GM19452 (cell line): ENCODE results near the gene GPN2.
"Not testable (repeated sequence)": the region's sequence is repeated elsewhere in the genome, so short reads cannot be mapped to it uniquely, and the experiment has no call there.

Experiments used
- ATAC-seq: cut with Tn5 transposase; IDR thresholded peaks from one replicate; pipeline ENCODE4 v1.9.1; 2021; ENCODE audit not compliant: unreplicated experiment

GPN2 gene

GRCh38 chr1:26907071-26907917, 17.2 kb upstream of the GPN2 start:
- ATAC-seq = no peak

- ATAC-seq = no peak
Measured at GRCh38 chr1:26900815-26901511, 10.9 kb upstream of the GPN2 start.

DNA sequence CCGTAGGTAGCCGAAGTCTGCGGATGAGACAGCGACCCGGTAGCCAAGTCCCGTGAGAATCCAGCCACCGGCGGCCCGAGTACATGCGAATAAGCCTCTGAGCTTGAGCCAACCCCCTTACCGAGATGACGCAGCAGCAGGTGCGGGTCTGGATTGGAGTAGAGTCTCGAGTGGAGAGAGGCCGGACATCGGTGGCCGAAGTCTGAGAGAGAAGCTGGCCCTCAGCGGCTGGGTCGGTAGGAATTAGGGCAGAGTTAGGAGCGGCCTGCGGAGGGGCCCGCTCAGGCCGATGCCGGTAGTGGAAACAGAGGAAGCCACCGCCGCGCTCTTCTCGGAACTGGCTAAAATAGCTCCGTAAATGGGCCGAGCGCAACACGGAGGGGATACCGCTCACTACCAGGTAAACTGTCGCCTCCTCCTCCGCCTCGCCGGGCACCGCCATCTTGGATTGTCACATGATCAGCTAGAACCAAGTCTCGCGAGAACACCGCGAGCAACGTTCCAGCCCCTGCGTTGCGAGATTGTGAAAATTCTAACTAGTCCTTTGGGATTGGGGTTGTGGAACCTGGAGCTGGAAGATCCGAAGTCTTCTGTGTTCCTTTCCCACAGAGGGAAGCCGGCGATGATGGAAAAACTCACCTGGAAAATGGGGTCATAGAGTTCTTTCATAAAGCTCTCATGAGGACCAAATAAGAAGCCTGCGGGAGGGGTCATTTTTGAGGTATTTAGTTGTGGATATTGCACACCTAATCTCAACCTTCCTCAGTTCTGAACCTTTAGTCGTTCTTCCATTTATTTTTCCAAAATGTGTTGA, 10.1 kb upstream of the GPN2 start, which contains the start of gene GPATCH3:
TSS of gene GPATCH3 (minus strand) at position 467 of the 814 bp plus-strand sequence. CDS start at position 442, 25 bp downstream.
- peak; percentile 79 for ATAC-seq

DNA sequence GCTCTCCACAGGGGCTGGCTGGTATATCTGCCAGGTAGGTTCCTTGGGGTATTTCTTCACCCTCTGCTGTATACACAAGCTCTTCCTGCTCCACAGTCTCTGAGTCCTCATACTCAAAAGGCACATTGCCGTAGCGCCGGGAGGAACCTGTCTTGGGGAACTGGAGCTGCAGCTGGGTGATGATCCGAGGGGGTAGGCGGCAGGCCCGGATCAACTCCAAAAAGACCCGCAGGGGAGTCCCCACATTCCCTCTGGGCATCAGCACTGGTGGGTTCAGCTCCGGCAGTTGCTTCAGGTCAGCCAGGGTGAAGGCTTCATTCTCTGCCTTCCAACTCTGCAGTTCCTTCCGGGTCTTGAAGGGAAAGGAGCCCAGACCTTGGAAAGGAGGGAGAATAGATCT, 7.3 kb upstream of the GPN2 start:
- ATAC-seq = no peak

GRCh38 chr1:26894263-26894662, 4.2 kb upstream of the GPN2 start:
- no peak for ATAC-seq

DNA sequence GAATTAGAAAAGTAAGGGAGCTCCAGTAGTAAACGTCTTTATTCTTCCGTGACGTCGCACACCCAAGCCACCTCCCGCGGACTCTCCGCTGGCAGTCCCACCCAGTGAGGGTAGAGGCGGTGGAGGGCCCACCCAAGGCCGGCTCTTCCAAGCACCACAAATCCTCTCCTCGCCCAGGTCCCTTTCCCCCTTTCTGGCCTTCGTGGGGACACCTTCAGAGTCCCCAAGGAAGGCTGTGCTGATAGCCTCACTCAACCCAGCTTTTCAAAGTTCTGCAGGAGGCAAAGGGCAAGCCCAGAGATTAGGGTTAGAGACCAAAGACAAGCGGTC, 349 bp upstream of the GPN2 start:
- no peak for ATAC-seq

DNA sequence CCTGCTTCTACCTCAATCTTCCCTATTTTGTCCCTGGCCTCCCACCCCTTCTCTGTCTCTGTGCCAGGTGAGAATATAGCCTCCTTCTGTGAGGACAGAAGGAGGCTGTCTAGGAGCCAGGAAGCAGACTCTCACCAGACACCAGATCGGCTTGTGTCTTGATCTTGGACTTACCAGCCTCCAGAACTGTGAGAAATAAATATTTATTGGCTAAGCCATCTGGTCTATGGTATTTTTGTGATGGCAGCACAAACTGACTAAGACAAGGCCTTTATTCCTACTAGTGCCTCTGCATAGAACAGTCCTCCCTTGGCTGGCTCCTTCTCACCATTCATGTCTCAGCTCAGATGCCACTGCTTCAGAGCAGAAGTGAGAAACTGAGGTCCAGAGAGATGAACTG, 1.9 kb downstream of the GPN2 start:
- ATAC-seq = no peak

- no peak for ATAC-seq
Measured at GRCh38 chr1:26887125-26887524, 3.0 kb downstream of the GPN2 start.

- no peak for ATAC-seq
Measured at GRCh38 chr1:26882696-26883463, 7.2 kb downstream of the GPN2 start.

GRCh38 chr1:26881611-26882010, 8.5 kb downstream of the GPN2 start:
- not testable (repeated sequence) for ATAC-seq

- no peak for ATAC-seq
Measured at GRCh38 chr1:26879793-26880192, 10.3 kb downstream of the GPN2 start.

- no peak for ATAC-seq
Measured at GRCh38 chr1:26877326-26877725, 12.8 kb downstream of the GPN2 start.

DNA sequence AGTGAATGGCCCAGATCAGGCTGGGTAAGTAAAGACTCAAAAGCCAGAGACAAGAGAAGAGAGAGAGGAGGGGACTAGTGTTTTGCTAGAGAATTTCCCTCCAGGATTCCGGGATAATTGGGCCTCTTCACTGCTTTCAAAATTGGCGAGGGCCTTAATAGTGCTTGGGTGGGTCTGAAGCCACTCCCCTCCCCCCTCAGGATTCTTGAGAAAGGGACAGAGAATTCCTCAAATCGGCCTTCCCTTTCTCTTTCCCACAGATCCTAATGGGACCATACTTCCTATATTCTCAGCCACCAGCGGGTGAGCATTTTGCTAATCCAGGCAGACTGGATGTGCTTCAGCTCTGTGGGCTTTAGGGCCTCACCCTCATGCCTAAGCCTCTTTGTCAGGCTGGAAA, 15.2 kb downstream of the GPN2 start:
- no peak for ATAC-seq

- ATAC-seq = not testable (repeated sequence)
Measured at GRCh38 chr1:26873097-26873496, 17.0 kb downstream of the GPN2 start.

- peak; percentile 87 for ATAC-seq
Measured at GRCh38 chr1:26864610-26865480, 25.2 kb downstream of the GPN2 start.

DNA sequence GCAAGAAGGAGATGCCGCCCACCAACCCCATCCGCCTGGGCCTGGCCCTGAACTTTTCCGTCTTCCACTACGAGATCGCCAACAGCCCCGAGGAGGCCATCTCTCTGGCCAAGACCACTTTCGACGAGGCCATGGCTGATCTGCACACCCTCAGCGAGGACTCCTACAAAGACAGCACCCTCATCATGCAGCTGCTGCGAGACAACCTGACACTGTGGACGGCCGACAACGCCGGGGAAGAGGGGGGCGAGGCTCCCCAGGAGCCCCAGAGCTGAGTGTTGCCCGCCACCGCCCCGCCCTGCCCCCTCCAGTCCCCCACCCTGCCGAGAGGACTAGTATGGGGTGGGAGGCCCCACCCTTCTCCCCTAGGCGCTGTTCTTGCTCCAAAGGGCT, 26.4 kb downstream of the GPN2 start:
- no peak for ATAC-seq

DNA sequence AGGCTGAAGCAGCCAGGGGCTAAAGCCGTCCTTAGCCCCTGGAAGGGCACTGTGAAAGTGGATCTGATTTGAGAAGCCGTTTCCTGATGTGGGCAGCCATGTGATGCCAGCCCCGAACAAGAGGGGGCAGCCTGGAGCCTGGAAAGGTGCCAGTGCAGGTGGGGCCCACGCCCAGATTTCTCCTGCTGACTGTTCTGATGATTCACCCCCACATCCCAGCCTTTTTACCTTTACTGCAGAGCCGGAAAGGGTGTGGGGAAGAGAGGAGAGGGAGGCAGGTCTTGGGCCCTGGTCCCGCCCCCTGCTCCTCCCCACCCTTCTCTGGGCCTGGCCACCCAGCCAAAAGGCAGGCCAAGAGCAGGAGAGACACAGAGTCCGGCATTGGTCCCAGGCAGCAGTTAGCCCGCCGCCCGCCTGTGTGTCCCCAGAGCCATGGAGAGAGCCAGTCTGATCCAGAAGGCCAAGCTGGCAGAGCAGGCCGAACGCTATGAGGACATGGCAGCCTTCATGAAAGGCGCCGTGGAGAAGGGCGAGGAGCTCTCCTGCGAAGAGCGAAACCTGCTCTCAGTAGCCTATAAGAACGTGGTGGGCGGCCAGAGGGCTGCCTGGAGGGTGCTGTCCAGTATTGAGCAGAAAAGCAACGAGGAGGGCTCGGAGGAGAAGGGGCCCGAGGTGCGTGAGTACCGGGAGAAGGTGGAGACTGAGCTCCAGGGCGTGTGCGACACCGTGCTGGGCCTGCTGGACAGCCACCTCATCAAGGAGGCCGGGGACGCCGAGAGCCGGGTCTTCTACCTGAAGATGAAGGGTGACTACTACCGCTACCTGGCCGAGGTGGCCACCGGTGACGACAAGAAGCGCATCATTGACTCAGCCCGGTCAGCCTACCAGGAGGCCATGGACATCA, 27.1 kb downstream of the GPN2 start, which contains the start of gene SFN:
TSS of gene SFN (plus strand) at position 369 of the 904 bp plus-strand sequence. CDS start at position 433, 64 bp downstream.
- no peak for ATAC-seq

DNA sequence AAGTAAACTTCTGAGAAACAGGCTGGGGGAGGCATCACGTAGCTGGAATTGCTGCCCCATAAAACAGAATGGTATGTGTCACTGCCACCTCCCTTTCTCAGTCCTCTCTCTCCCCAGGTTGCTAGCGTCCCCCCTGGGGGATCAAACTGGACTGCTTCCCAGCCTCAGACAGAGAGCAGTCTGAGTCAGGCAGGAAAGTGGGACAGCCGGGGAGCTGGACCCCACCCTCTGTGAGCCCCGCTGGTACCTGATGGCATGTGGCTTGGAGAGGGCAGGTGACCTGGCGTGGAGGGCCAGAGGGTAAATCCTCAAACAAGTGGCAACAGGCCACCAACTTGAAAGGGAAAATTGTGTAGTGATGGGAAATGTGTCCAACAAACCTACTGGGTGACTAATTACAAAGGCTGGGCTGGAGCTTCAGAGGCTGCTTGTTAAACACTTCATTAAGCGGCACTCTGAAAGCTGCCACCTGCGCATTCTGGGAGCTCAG, 28.1 kb downstream of the GPN2 start:
- no peak for ATAC-seq
